GM12874 (cell line): ENCODE data around the gene TNXB.

Source experiments
- TF ChIP-seq, protein P1 (sequence below): IDR thresholded peaks from 2 replicates; pipeline ENCODE4 v1.5.1; 2011; ENCODE audit warnings: low read depth, mild to moderate bottlenecking, control low read depth, low read length, moderate library complexity; ENCODE audit not compliant: insufficient read depth

TNXB gene

DNA sequence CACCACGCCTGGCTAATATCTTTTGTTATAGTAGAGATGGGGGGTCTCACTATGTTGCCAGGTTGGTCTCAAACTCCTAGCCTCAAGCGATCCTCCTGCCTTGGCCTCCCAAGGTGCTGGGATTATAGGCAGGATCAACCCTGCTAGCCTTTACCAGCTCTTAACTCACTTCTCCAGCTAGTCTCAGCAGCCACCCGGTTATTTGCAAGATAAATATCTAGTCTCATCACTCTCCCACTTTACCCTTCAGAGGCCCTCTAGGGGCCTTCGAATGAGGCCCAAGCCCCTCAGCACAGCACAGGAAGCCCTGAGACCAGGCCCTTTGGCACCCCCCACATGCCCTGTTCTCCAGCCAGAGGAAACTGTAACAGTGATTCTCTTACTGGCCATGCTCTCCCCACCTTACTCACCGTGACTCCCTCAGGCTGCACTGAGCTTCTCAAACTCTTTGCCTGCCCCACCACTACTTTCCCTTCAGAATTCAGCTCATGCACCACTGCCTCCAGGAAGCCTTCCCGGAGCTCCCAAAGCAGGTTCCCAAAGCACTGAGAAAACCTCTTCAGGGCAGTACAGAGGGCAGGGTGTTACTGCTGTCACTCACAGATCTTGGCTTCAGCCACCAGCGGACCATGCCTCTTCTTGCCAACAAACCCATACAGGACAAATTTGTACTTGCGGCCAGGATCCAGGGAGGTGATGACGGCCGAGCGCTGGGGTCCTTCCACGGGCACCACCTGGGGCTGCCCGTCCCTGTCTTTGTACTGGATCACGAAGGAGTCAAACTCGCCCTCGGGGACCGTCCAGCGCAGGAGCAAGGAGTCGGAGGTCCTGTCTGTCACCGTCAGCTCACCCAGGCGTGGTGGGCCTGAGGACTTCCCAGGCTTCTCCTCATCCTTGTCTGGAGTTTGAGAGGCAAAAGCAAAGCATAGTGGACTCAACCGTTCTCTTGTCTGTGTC is 25.0 kb downstream of the TNXB start:
- TF ChIP-seq, protein P1, sequence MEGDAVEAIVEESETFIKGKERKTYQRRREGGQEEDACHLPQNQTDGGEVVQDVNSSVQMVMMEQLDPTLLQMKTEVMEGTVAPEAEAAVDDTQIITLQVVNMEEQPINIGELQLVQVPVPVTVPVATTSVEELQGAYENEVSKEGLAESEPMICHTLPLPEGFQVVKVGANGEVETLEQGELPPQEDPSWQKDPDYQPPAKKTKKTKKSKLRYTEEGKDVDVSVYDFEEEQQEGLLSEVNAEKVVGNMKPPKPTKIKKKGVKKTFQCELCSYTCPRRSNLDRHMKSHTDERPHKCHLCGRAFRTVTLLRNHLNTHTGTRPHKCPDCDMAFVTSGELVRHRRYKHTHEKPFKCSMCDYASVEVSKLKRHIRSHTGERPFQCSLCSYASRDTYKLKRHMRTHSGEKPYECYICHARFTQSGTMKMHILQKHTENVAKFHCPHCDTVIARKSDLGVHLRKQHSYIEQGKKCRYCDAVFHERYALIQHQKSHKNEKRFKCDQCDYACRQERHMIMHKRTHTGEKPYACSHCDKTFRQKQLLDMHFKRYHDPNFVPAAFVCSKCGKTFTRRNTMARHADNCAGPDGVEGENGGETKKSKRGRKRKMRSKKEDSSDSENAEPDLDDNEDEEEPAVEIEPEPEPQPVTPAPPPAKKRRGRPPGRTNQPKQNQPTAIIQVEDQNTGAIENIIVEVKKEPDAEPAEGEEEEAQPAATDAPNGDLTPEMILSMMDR, result no peak

DNA sequence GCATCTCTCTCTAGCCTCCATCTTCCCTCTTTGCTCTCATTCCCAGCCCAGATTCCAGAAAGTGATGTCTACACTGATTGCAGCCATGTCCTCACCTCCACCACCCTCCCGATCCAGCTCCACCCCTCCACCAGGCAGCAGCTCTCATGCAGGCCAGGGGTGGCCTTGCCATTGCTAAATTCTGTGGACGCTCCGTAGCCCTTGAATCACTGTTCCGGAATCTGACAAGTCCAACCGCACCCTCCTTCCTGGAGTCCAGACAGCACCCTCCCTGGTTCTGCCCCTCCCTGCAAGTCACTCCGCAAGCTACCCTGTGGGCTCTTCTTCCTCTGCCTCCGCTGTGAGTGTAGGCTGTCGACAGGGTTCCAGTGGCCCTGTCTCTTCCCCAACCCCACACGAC is 26.2 kb downstream of the TNXB start:
- TF ChIP-seq, protein P1, result no peak

DNA sequence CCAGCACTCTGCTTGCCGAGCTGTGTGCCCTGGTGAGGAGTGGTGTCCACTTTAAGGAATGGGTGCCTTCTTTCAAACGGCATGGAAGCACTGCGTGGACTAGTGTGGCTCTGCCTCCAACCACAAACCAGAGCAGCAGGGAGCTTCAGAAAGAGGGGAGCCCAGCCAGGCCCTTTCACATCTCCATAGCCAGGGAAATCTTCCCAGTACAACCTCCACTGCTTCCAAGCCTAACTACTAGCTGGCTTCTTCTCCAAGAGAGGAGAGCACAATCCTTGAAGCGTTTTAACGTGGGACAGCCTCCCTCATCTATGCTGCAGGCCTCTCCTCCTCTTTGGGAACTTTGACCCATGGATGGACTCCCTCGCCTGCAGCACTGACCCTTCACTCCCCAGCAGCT is 26.7 kb downstream of the TNXB start:
- TF ChIP-seq, protein P1, result no peak

DNA sequence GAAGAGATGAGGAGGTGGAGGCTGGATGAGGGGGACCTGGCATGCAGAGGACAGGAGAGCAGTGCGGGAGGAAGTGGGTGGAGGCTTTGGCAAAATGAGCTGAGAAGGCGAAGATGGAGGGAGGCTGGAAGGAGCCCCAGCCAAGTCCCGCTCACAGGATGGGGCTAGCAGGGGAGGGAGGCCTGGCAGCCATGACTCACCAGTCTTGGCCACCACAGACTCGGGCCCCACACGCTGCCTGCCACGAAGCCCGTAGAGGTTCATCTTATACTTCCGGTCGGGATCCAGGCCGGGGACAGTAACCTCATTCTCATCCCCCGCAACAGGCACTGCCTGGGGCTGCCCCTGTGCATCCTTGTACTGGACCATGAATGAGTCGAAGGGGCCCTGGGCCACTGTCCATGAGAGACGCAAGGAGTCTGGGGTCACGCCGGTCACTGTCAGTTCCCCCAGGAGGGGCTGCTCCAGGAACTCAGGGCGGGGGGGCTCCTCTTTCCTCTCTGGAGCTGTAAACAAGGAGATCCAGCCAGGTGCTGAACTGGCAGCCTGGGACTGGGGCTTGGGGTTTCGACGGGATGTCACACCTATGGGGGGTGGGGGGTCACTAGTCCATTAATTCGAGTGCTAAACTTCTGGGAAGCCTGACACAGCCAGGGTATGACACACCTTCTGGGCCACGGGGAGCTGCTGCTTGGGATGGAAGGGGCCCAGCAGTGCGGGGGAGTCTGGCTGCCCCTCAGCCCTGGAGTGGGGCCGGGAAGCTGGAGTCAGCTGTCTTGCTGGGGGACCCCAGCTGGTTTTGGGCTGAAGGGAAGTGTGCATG is 27.8 kb downstream of the TNXB start:
- TF ChIP-seq, protein P1, result no peak

DNA sequence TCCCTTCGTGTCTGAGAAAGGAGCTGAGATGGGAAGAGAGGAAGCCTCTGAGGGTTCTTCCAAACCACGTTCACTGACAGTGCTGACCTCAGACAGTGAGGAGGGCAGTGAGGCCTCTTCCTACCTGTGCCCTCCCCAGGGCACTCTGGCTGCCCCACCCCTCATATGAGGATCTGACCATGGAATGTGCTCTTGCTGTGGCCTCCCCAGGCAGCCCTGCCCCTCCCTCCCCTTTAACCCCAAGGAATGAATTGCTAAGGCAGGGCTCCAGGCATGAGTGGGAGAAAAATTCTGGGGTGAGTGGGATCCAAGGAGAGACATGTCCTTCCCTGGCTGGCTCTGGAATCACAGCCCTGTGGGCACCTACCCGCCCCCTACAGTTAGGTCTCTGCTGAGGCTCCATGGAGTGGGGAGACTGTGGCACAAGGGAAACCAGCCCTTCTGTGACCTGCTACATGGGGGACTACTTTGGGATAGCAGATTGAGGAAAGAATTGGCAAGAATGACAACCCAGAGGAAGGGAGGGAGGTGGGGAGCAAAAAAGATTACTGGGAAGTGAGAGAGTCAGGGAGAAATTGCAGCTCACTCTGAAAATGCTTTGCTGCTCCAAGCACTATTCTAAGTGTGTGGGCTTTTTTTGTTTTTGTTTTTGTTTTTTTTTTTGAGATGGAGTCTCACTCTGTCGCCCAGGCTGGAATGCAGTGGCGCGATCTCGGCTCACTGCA is 29.4 kb downstream of the TNXB start:
- TF ChIP-seq, protein P1, result no peak

DNA sequence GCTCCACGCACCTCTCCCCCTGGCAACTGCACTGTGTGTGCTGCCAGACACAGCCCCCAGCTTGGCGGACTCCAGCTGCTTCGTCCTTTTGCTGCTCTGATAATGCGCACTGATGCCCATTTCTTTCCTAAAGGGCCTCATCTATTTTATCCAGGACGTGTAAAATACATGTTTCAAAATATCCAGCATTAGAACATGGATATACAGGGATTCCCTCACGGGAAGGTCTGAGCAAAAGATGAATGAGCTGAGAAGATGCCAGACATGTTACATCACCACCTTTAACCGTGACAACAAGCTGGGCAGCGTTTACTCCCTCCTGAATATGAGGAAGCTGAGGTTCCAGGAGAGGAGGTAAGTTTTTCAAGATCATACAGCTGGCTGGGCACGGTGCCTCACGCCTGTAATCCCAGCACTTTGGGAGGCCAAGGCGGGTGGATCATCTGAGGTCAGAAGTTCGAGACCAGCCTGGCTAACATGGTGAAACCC is 32.8 kb downstream of the TNXB start:
- TF ChIP-seq, protein P1, result no peak
